Measurements from ENCODE around the gene PPP1R3F. TPM values are rescaled to one million over a fixed set of nuclear protein-coding genes. Genes with fewer than 3 reads are reported as not detected.

Gene PPP1R3F
- polyA plus RNA-seq (2012; ENCODE audit: insufficient read depth, insufficient read length) = 1.1 TPM

- peak within 1 kb of the TSS; percentile 70 for H3K4me3 ChIP-seq (ENCODE audit: low read length)
- DNase-seq (ENCODE audit: low read depth, low spot score) = no peak
Measured at GRCh38 chrX:49269767-49270248, at the start of gene PPP1R3F. TSS of gene PPP1R3F (plus strand) at chrX:49269793. CDS start at chrX:49269870, 77 bp downstream.

GRCh38 chrX:49220100-49220499 is 49.5 kb upstream of the PPP1R3F start:
- no peak for DNase-seq (ENCODE audit: low read depth, low spot score)
- no peak overlapping the region for H3K4me3 ChIP-seq (ENCODE audit: low read length)

GRCh38 chrX:49221868-49222267 is 47.7 kb upstream of the PPP1R3F start:
- no peak for DNase-seq (ENCODE audit: low read depth, low spot score)
- H3K4me3 ChIP-seq (ENCODE audit: low read length) = no peak overlapping the region

DNA sequence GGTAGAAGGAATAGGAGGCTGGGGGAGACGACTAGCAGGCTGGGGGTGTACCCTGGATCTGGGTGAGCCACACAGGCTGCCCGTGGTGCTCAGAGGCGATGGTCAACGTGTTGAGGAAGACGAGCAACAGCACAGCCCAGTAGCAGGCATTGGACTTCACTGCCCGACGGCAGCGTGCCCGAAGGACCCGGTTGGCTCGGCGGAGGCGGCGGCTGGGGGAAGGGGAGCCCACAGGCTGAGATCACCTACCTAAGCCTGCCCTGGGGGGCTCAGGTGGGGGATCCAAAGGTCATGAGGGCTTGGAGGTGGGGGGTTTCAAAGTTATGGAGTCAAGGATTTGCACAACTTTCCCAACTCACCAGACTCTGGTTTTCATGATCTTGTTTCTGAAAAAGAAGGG is 43.7 kb upstream of the PPP1R3F start:
- H3K4me3 ChIP-seq (ENCODE audit: low read length) = no peak overlapping the region

GRCh38 chrX:49226946-49227345 is 42.6 kb upstream of the PPP1R3F start:
- H3K4me3 ChIP-seq (ENCODE audit: low read length) = no peak overlapping the region
- DNase-seq (ENCODE audit: low read depth, low spot score) = no peak

More for the DNA sequence above, 43.7 kb upstream of the PPP1R3F start:
- DNase-seq (ENCODE audit: low read depth, low spot score) = no peak

DNA sequence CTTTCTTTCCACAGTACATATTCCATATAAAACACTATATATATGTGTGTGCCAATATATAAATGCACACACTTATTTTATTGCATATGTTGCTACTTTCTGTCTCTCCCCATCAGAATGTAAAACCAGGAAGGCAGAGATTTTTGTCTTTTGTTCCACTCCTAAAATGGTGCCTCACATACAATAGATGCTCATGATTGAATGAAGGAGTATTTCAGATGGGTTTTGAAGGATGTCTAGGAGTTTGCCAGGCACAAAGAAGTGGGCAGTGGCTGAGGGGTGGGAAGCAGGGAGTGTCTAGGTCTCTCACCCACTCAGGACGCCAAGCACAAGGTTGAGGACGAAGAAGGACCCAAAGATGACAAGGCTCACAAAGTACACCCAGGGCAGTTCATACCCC is 41.9 kb upstream of the PPP1R3F start:
- DNase-seq (ENCODE audit: low read depth, low spot score) = no peak
- H3K4me3 ChIP-seq (ENCODE audit: low read length) = no peak overlapping the region

GRCh38 chrX:49228185-49228584 is 41.4 kb upstream of the PPP1R3F start:
- no peak overlapping the region for H3K4me3 ChIP-seq (ENCODE audit: low read length)
- no peak for DNase-seq (ENCODE audit: low read depth, low spot score)

DNA sequence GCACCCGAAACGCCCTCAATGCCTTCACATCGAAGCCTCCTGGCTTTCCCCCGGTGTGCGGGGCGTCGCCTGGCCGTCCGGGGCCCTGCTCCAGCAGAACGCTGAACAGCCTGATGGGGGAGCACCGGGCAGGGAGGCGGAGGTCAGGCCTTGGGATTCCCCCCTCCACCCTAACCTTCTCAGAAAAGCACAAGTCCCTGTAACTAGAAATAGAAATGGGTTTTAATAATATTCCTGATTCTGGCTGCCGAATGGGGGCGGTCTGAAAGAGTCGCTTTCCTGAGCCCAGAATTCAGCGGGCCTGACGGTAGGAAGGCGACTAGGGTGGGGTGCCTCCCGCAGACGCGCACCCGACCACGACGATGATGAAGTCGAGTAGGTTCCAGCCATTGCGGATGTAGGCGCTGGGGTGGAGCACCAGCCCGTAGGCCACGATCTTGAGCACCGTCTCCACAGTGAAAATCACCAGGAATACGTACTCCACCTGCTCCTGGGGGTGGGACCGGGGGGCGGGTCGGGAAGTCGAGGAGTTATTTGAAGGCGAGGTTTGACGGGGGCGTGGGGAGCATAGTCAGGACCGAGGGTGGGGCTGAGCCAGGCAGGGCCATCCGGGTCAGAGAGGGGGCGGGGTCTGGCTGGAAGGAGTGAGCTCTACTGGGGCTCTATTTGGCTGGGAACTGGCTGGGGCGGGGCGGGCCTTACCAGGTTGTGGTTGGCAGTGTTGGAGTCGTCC is 38.9 kb upstream of the PPP1R3F start:
- DNase-seq (ENCODE audit: low read depth, low spot score) = no peak
- no peak overlapping the region for H3K4me3 ChIP-seq (ENCODE audit: low read length)

GRCh38 chrX:49231333-49232000 is 38.1 kb upstream of the PPP1R3F start:
- DNase-seq (ENCODE audit: low read depth, low spot score) = no peak

DNA sequence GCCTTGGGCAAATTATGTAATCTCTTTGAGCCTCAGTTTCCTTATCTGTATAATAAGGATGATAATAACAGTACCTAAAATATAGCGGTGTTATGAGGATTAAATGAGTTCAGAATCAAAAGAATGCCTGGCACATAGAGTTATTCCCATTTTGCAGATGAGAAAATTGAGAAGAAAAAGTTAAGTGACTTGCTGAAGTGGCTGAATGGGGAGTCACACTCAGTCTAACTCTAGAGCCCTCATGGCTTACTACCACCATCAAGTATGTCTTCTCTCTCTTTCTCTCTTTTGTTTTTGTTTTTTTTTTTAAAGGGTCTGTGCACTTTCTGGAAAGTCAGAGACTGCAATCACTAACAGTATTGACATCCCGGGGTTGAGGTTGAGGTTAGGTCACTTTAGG is 37.1 kb upstream of the PPP1R3F start:
- no peak overlapping the region for H3K4me3 ChIP-seq (ENCODE audit: low read length)
- no peak for DNase-seq (ENCODE audit: low read depth, low spot score)

More at GRCh38 chrX:49231333-49232000, 38.1 kb upstream of the PPP1R3F start:
- H3K4me3 ChIP-seq (ENCODE audit: low read length) = no peak overlapping the region

- no peak within 1 kb of the TSS for H3K4me3 ChIP-seq (ENCODE audit: low read length)
- no peak for DNase-seq (ENCODE audit: low read depth, low spot score)
Measured at GRCh38 chrX:49233176-49233575, 36.4 kb upstream of the PPP1R3F start, which contains the start of gene CACNA1F. TSS of gene CACNA1F (minus strand) at chrX:49233340. CDS start at chrX:49233309, 31 bp downstream.

DNA sequence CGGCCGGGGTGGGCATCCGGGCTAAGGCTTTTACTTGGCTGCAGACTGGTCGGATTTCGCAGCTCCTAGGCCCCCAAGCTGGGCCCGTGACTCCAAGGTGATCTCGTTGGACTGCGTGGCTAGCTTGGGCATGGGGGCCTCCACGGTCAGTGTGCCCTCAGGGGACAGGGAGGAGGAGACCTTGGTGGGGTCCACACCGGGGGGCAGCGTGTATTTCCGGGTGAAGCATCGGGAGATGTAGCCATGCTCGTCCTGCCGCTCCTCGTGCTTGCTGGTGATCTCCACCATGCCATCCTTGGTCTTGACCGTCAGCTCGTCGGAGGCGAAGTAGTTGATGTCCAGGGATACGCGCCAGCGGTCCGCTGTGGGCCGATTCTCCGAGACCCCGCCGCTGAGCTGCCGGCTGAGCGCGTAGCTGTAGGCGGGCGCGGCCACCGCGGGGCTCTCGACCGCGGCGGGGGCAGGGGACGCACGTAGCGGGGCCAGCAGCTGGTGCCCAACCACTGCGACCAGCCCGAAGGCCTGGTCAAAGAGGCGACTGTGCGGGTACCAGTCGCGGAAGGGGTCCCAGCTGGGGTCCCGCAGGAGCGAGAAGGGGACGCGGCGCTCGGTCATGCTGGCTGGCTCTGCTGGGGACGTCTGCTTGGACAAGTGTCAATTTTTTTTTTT is 35.6 kb upstream of the PPP1R3F start:
- no peak for DNase-seq (ENCODE audit: low read depth, low spot score)
- H3K4me3 ChIP-seq (ENCODE audit: low read length) = no peak overlapping the region

DNA sequence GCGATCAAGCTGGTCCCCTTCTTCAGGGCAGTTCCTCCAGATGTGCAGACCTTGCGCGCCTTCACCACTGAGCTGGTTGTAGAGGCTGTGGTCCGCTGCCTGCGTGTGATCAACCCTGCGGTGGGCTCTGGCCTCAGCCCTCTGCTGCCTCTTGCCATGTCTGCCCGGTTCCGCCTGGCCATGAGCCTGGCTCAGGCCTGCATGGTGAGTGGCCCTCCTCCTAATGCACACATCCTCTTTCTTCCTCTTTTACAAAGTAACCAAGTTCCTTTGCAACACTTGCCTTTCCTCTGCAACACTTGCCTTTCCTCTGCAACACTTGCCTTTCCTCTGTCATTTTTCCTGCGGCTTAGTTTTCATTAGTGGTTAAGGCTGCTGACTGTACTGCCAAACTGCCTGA is 32.5 kb upstream of the PPP1R3F start:
- no peak overlapping the region for H3K4me3 ChIP-seq (ENCODE audit: low read length)
- no peak for DNase-seq (ENCODE audit: low read depth, low spot score)

DNA sequence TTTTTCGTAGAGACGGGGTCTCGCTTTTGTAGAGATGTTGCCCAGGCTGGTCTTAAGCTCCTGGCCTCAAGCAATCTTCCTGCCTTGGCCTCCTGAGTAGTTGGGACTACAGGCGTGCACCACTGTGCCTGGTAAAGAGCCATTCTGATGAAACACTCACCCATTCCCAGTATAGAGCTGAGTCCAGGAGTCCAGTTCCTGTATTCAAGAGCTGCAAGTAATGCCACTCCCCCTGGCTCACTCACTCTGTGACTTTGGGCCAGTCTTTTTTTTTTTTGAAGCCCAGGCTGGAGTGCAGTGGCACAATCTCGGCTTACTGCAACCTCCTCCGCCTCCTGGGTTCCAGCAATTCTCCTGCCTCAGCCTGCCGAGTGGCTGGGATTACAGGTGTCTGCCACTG is 30.9 kb upstream of the PPP1R3F start:
- no peak overlapping the region for H3K4me3 ChIP-seq (ENCODE audit: low read length)
- DNase-seq (ENCODE audit: low read depth, low spot score) = no peak

GRCh38 chrX:49242545-49243066 is 27.0 kb upstream of the PPP1R3F start:
- no peak for DNase-seq (ENCODE audit: low read depth, low spot score)
- H3K4me3 ChIP-seq (ENCODE audit: low read length) = no peak overlapping the region

DNA sequence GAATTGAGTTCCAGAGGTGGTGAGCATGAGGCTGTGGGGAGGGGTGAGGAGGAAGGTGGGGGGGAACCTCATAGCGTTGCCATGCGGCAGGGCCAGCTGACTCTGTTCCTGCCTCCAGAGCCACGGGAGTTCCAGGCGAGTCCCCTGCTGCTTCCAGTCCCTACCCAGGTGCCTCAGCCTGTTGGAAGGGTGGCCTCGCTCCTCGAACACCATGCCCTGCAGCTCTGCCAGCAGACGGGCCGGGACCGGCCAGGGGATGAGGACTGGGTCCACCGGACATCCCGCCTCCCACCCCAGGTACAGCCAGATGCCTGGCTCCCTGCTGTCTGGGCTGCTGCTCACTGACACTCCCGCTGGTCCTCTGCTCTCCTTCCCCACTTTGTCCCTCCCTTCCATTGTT is 26.4 kb upstream of the PPP1R3F start:
- no peak overlapping the region for H3K4me3 ChIP-seq (ENCODE audit: low read length)
- no peak for DNase-seq (ENCODE audit: low read depth, low spot score)

GRCh38 chrX:49244207-49244606 is 25.4 kb upstream of the PPP1R3F start:
- no peak for DNase-seq (ENCODE audit: low read depth, low spot score)
- no peak overlapping the region for H3K4me3 ChIP-seq (ENCODE audit: low read length)

- no peak overlapping the region for H3K4me3 ChIP-seq (ENCODE audit: low read length)
- DNase-seq (ENCODE audit: low read depth, low spot score) = no peak
Measured at GRCh38 chrX:49246541-49246940, 23.1 kb upstream of the PPP1R3F start.

DNA sequence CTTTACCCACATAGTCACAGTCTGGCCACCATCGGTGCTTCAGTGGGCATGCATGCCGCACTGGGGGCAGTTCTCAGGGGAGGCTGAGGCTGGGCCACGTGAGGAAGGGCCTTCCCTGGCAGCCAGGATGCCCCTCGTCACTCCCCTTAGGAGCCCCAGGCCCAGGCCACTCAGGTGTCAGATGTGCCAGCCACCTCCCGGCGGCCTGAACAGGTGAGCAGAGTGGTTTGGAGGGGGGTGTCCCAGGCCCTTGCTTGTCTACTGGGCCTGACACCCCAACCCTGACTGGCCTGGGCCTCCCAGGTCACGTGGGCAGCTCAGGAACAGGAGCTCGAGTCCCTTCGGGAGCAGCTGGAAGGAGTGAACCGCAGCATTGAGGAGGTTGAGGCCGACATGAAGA is 22.2 kb upstream of the PPP1R3F start:
- DNase-seq (ENCODE audit: low read depth, low spot score) = no peak
- no peak overlapping the region for H3K4me3 ChIP-seq (ENCODE audit: low read length)

All from Jurkat, Clone E6-1 (cell line).